HepG2 (cell line): ENCODE results near the gene BCAR3. TPM values are rescaled to one million over a fixed set of nuclear protein-coding genes. Genes with fewer than 3 reads are reported as not detected.

Experiments used
- ATAC-seq: fragments of 200-7000 bp; cut with Tn5 transposase; 3 replicates; pipeline ENCODE4 v1.9.1; 2020; ENCODE audit warnings: mild to moderate bottlenecking, moderate library complexity
- BruUV-seq: library from RNA; stranded (reverse); fragments of 400-500 nt; replicated peaks from 2 replicates; lab custom pipeline; 2021; lab: Mats Ljungman, UMichigan
- CTCF ChIA-PET: fragments of 300-600 bp; formaldehyde crosslinking; extraction: SDS; loops from one replicate; lab custom pipeline; 2021; ENCODE audit warnings: low total read pairs, inconsistent platforms, low intra/inter-chr PET ratio; lab: Yijun Ruan, JAX
- POLR2A ChIA-PET: fragments of 350-600 bp; sonication (Branson Sonifier 250); formaldehyde crosslinking; loops from one replicate; lab custom pipeline; 2020; ENCODE audit warnings: antibody characterized with exemption, inconsistent platforms; lab: Yijun Ruan, JAX
- DNase-seq: peaks from one replicate; pipeline ENCODE4 v3.0.0-alpha.2; 2015; ENCODE audit warnings: low spot score
- FAIRE-seq: peaks from 3 replicates; lab custom pipeline; 2011; peaks lifted over from hg19 to GRCh38; lab: Jason Lieb, UNC
- H2AFZ ChIP-seq: one replicate; pipeline ENCODE4 v1.6.1; 2011; ENCODE audit warnings: low read length, inconsistent platforms
- H3K27ac ChIP-seq: fragments of 300-600 bp; 3 replicates; pipeline ENCODE4 v1.8.0; 2011; ENCODE audit warnings: mixed run types, mild to moderate bottlenecking, mixed read lengths, low read length, inconsistent platforms; ENCODE audit not compliant: insufficient read depth; ENCODE audit errors: extremely low read length
- H3K27me3 ChIP-seq, 2 experiments: fragments of 200-600 bp in 1 of 2; 2 replicates in 1 of 2; 3 replicates in 1 of 2; pipeline versions ENCODE4 v1.6.0 to v1.8.0; 2011; ENCODE audit warnings: low read length in 2 of 2, mild to moderate bottlenecking in 2 of 2, moderate library complexity in 2 of 2, inconsistent platforms in 1 of 2; ENCODE audit not compliant: insufficient read depth in 2 of 2, control insufficient read depth in 1 of 2
- H3K36me3 ChIP-seq, 2 experiments: fragments of 200-600 bp in 1 of 2; replicated peaks in 1 of 2; 2 replicates in 1 of 2; 3 replicates in 1 of 2; pipeline versions ENCODE4 v1.5.1 to v1.8.0; 2011; ENCODE audit warnings: low read length in 2 of 2, inconsistent platforms in 1 of 2; ENCODE audit not compliant: insufficient read depth in 2 of 2, control insufficient read depth in 1 of 2
- H3K4me1 ChIP-seq: 2 replicates; pipeline ENCODE4 v1.5.1; 2012; ENCODE audit warnings: low read length, inconsistent platforms; ENCODE audit not compliant: insufficient read depth
- H3K4me2 ChIP-seq: 2 replicates; pipeline ENCODE4 v1.6.0; 2011; ENCODE audit warnings: low read depth, low read length, inconsistent platforms
- H3K4me3 ChIP-seq, 3 experiments: fragments of 200-600 bp in 1 of 3; sonication (generic), shearing (Covaris generic) in 1 of 3; replicated peaks in 1 of 3; 2 replicates each; pipeline ENCODE4 v1.5.1; 2011 to 2016; ENCODE audit warnings: low read length in 3 of 3, inconsistent platforms in 2 of 3, low read depth in 2 of 3, mild to moderate bottlenecking in 2 of 3, control low read depth in 1 of 3, mixed read lengths in 1 of 3; ENCODE audit not compliant: insufficient read depth in 1 of 3
- H3K79me2 ChIP-seq: one replicate; pipeline ENCODE4 v1.6.1; 2011; ENCODE audit warnings: low read length, inconsistent platforms; ENCODE audit not compliant: insufficient read depth
- H3K9ac ChIP-seq: 2 replicates; pipeline ENCODE4 v1.6.0; 2011; ENCODE audit warnings: mild to moderate bottlenecking, low read depth, low read length, inconsistent platforms; ENCODE audit not compliant: insufficient read depth
- H3K9me3 ChIP-seq: 2 replicates; pipeline ENCODE4 v1.5.1; 2012; ENCODE audit warnings: mild to moderate bottlenecking, low read length
- H4K20me1 ChIP-seq: 2 replicates; pipeline ENCODE4 v1.6.0; 2011; ENCODE audit warnings: inconsistent platforms, mild to moderate bottlenecking, low read length, moderate library complexity; ENCODE audit not compliant: insufficient read depth
- ASH2L ChIP-seq: fragments of 300-600, 200-600 bp; sonication (generic); IDR thresholded peaks from 2 replicates; pipeline ENCODE4 v1.7.0; 2017; ENCODE audit warnings: low read depth, mild to moderate bottlenecking, moderate library complexity, mixed read lengths, low read length; ENCODE audit not compliant: insufficient read length
- BRD4 ChIP-seq: sonication (generic); formaldehyde crosslinking; IDR thresholded peaks from 2 replicates; pipeline ENCODE4 v1.4.0; 2020; ENCODE audit warnings: missing genetic modification reagents
- SETDB1 ChIP-seq: sonication (generic); formaldehyde crosslinking; IDR thresholded peaks from 2 replicates; pipeline ENCODE4 v1.5.1; 2020; ENCODE audit warnings: missing genetic modification reagents, mild to moderate bottlenecking, borderline replicate concordance
- ZNF431 ChIP-seq: sonication (generic); formaldehyde crosslinking; IDR thresholded peaks from 2 replicates; pipeline ENCODE4 v1.9.0; 2022; ENCODE audit warnings: missing genetic modification reagents, low read depth, mild to moderate bottlenecking, borderline replicate concordance
- WGBS: methylation state at CpG from one replicate; pipeline ENCODE4 v1.1.6; 2017; ENCODE audit warnings: low lambda C conversion rate; 5-methylcytosine and 5-hydroxymethylcytosine counted together
- in situ Hi-C: cut with HindIII; loops from 2 replicates; pipeline ENCODE4 v1.10.0; 2017; ENCODE audit warnings: low pct_unique_long_range_greater_than_20kb; ENCODE audit not compliant: extremely low pct_ligation_motif_present
- intact Hi-C: fragments of 100-400 bp; cut with micrococcal nuclease; formaldehyde crosslinking; loops from one replicate; pipeline ENCODE4 v1.10.0; 2022; ENCODE audit not compliant: unreplicated experiment
- polyA plus RNA-seq, 8 experiments: library from polyadenylated mRNA; depleted of rRNA in 3 of 8; stranded (reverse) in 7 of 8; unstranded in 1 of 8; fragments of >200 nt; fragmentation: Illumina TruSeq in 4 of 8; extraction: Trizol in 4 of 8; gene quantifications; 2 replicates each; pipeline versions ENCODE4 v1.2.1 to v1.2.3, GENCODE V29; 2011 to 2016; ENCODE audit warnings: low read depth in 4 of 8, missing spikeins in 1 of 8, mixed read lengths in 1 of 8; ENCODE audit not compliant: insufficient read depth in 1 of 8
- total RNA-seq, 5 experiments: library from RNA; depleted of rRNA; stranded (reverse); fragments of >200 nt; fragmentation: Illumina TruSeq; extraction: Trizol; gene quantifications; 2 replicates each; pipeline ENCODE4 v1.2.3, GENCODE V29; 2016; ENCODE audit warnings: low read depth in 1 of 5
- TF ChIP-seq, protein P1 (sequence below): sonication (generic); formaldehyde crosslinking; IDR thresholded peaks from 2 replicates; pipeline ENCODE4 v1.5.0; 2020; ENCODE audit warnings: missing genetic modification reagents
- TF ChIP-seq, protein P2 (sequence below): sonication (generic); formaldehyde crosslinking; IDR thresholded peaks from 2 replicates; pipeline ENCODE4 v1.4.0; 2020; ENCODE audit warnings: low read depth, mild to moderate bottlenecking, missing genetic modification reagents
- TF ChIP-seq, protein P3 (sequence below): IDR thresholded peaks from 2 replicates; pipeline ENCODE4 v1.6.1; 2016; ENCODE audit warnings: mild to moderate bottlenecking

The BCAR3 gene
- total and polyA plus RNA-seq, 2 of the 13 experiments (the other 11 are each of a cell fraction or from before 2014, with no cell fraction given), result 3.6 to 4.8 TPM

DNA sequence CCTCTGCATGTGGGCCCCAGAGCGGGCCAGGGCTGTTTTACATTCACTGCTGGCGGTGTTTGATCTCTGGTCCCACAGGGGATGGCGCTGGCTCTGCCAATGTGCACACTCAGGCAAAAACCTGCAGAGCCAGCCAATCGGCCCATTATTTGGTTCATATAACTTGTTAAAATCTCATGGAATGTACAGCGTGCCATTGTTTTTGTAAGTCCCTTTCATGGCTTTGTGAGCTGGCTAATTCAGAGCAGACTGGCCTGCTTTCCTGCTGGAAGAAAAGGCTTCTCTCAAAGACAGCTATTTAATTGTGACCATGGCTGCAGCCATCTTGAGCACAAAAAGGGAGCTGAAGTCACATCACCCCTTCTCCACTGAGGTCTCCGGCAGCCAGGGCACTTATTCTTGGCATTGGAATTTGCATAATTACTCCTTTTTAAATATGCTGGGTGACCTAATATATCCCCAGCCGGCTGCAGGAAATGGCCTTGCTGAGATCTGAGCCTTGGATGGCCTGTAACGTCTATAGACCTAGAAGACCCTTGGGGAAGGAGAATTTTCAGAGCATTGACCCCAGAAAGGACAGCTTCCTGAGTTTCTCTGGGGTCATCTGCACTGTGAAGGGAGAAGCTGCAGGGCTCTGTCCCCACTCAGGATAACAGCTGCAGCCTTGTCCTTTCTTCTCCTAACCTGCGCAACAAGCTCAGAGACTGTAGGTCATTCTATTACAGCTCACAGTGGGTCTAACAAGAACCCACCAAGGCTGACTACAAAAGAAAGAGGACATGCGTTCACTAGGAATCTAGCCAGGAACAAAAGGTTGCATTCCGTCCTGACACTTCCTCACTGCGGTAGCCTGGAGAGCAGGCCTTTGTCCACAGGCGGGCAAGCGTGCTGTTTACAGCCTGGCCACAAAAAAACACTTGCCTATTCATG is 45.8 kb downstream of the BCAR3 start:
- peaks cover 14% of the 10 kb centered on the region for H3K4me1 ChIP-seq

More for the DNA sequence above, 45.8 kb downstream of the BCAR3 start:
- H2AFZ ChIP-seq, result no peak overlapping the region
- no TSS peak for BruUV-seq
- POLR2A ChIA-PET, result no interaction called here
- no peak for DNase-seq
- CTCF ChIA-PET, result no interaction called here
- H3K4me3 ChIP-seq, result no peak overlapping the region
- no peaks in the 10 kb centered on the region for H3K27me3 ChIP-seq
- no peak for FAIRE-seq
- H3K79me2 ChIP-seq, result no peaks in the 10 kb centered on the region
- no peak overlapping the region for H3K9ac ChIP-seq
- in situ Hi-C loops (loop anchor here (5.0 kb wide), 1 partner anchor 46 kb away; the partner anchor contains the start of gene BCAR3), intact Hi-C loops (no loop called here)
- WGBS, result over 99% methylated on average over 12 of the region's 14 CpGs
- no peak for TF ChIP-seq ASH2L
- no peak for TF ChIP-seq BRD4
- TF ChIP-seq, protein P1, sequence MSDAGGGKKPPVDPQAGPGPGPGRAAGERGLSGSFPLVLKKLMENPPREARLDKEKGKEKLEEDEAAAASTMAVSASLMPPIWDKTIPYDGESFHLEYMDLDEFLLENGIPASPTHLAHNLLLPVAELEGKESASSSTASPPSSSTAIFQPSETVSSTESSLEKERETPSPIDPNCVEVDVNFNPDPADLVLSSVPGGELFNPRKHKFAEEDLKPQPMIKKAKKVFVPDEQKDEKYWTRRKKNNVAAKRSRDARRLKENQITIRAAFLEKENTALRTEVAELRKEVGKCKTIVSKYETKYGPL (CRISPR knock-in tag), result no peak
- TF ChIP-seq ZNF431 (CRISPR knock-in tag), result no peak
- no peak for TF ChIP-seq SETDB1 (CRISPR knock-in tag)
- TF ChIP-seq, protein P2, sequence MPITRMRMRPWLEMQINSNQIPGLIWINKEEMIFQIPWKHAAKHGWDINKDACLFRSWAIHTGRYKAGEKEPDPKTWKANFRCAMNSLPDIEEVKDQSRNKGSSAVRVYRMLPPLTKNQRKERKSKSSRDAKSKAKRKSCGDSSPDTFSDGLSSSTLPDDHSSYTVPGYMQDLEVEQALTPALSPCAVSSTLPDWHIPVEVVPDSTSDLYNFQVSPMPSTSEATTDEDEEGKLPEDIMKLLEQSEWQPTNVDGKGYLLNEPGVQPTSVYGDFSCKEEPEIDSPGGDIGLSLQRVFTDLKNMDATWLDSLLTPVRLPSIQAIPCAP (CRISPR knock-in tag), result no peak
- TF ChIP-seq, protein P3, sequence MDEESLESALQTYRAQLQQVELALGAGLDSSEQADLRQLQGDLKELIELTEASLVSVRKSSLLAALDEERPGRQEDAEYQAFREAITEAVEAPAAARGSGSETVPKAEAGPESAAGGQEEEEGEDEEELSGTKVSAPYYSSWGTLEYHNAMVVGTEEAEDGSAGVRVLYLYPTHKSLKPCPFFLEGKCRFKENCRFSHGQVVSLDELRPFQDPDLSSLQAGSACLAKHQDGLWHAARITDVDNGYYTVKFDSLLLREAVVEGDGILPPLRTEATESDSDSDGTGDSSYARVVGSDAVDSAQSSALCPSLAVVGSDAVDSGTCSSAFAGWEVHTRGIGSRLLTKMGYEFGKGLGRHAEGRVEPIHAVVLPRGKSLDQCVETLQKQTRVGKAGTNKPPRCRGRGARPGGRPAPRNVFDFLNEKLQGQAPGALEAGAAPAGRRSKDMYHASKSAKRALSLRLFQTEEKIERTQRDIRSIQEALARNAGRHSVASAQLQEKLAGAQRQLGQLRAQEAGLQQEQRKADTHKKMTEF, result no peak
- H3K9me3 ChIP-seq, result no peaks in the 10 kb centered on the region
- H4K20me1 ChIP-seq, result no peaks in the 10 kb centered on the region
- H3K4me2 ChIP-seq, result no peak overlapping the region
- H3K36me3 ChIP-seq, result peaks cover 0 to 17% of the 10 kb centered on the region in 2 experiments; a peak in 3 of 5 replicates
- ATAC-seq, result no peak
- H3K27ac ChIP-seq, result no peak overlapping the region
